KMS-11 (cell line): ENCODE measurements around the gene TAX1BP3.

Experiments
- H2AFZ ChIP-seq: fragments of 200-600 bp; sonication (generic); 2 replicates; pipeline ENCODE4 v1.6.1; 2016; ENCODE audit warnings: antibody characterized with exemption, mixed run types, low read depth
- H3K27ac ChIP-seq: fragments of 200-600 bp; sonication (generic); 2 replicates; pipeline ENCODE4 v1.6.1; 2016; ENCODE audit warnings: mild to moderate bottlenecking, mixed run types
- H3K27me3 ChIP-seq: fragments of 200-600 bp; sonication (generic); 2 replicates; pipeline ENCODE4 v1.6.1; 2017; ENCODE audit warnings: mild to moderate bottlenecking, low read depth, mixed run types, moderate library complexity; ENCODE audit not compliant: insufficient read depth
- H3K36me3 ChIP-seq: fragments of 200-600 bp; sonication (generic); 2 replicates; pipeline ENCODE4 v1.6.1; 2017; ENCODE audit warnings: mild to moderate bottlenecking, mixed run types; ENCODE audit not compliant: insufficient read depth
- H3K4me1 ChIP-seq: fragments of 200-600 bp; sonication (generic); 2 replicates; pipeline ENCODE4 v1.6.1; 2016; ENCODE audit warnings: mild to moderate bottlenecking, low read depth, mixed run types; ENCODE audit not compliant: poor library complexity, severe bottlenecking
- H3K4me2 ChIP-seq: fragments of 200-600 bp; sonication (generic); 2 replicates; pipeline ENCODE4 v1.7.0; 2016; ENCODE audit warnings: mild to moderate bottlenecking, mixed run types
- H3K4me3 ChIP-seq: fragments of 200-600 bp; sonication (generic); IDR thresholded peaks from 2 replicates; pipeline ENCODE4 v1.6.1; 2017; ENCODE audit warnings: low read depth, low read length, mixed read lengths; ENCODE audit not compliant: insufficient read depth
- H3K79me2 ChIP-seq: fragments of 200-600 bp; sonication (generic); 2 replicates; pipeline ENCODE4 v1.6.1; 2016; ENCODE audit warnings: low read depth, mixed run types; ENCODE audit not compliant: insufficient read depth
- H3K9ac ChIP-seq: fragments of 200-600 bp; sonication (generic); 2 replicates; pipeline ENCODE4 v1.6.1; 2016; ENCODE audit warnings: mild to moderate bottlenecking, mixed run types
- H4K20me1 ChIP-seq: fragments of 200-600 bp; sonication (generic); 2 replicates; pipeline ENCODE4 v1.6.1; 2016; ENCODE audit warnings: mild to moderate bottlenecking, mixed run types; ENCODE audit not compliant: insufficient read depth
- CTCF ChIP-seq: fragments of 200-600 bp; sonication (generic); conservative IDR thresholded peaks from 2 replicates; pipeline ENCODE4 v1.6.1; 2017; ENCODE audit warnings: low read depth, mild to moderate bottlenecking, antibody characterized with exemption, low read length, moderate library complexity, mixed read lengths

The TAX1BP3 gene

GRCh38 chr17:3685174-3685573, 16.8 kb upstream of the TAX1BP3 start:
- H3K4me2 ChIP-seq = no peak overlapping the region
- H3K27me3 ChIP-seq = no peaks in the 10 kb centered on the region
- peaks cover 4% of the 10 kb centered on the region for H3K4me1 ChIP-seq
- H3K27ac ChIP-seq = no peak overlapping the region
- no peaks in the 10 kb centered on the region for H4K20me1 ChIP-seq
- H3K36me3 ChIP-seq = no peaks in the 10 kb centered on the region
- H3K9ac ChIP-seq = no peak overlapping the region
- H3K4me3 ChIP-seq = no peak overlapping the region
- no peaks in the 10 kb centered on the region for H3K79me2 ChIP-seq
- TF ChIP-seq CTCF = no peak
- no peak overlapping the region for H2AFZ ChIP-seq

GRCh38 chr17:3683054-3683511, 14.7 kb upstream of the TAX1BP3 start:
- peak; percentile 78 for TF ChIP-seq CTCF
- Histone ChIP-seq H3K36me3 (no peaks in the 10 kb centered on the region), H3K79me2 (no peaks in the 10 kb centered on the region), H3K4me1 (peaks cover 4% of the 10 kb centered on the region), H3K27ac (no peak overlapping the region), H3K27me3 (no peaks in the 10 kb centered on the region), H3K4me3 (no peak overlapping the region), H4K20me1 (no peaks in the 10 kb centered on the region), H2AFZ (no peak overlapping the region), H3K9ac (no peak overlapping the region), H3K4me2 (no peak overlapping the region)

GRCh38 chr17:3682033-3682432, 13.7 kb upstream of the TAX1BP3 start:
- Histone ChIP-seq H3K9ac (no peak overlapping the region), H3K79me2 (no peaks in the 10 kb centered on the region), H3K27me3 (no peaks in the 10 kb centered on the region), H3K36me3 (no peaks in the 10 kb centered on the region), H3K4me1 (peaks cover 4% of the 10 kb centered on the region), H3K27ac (no peak overlapping the region), H3K4me2 (no peak overlapping the region), H4K20me1 (no peaks in the 10 kb centered on the region), H3K4me3 (no peak overlapping the region), H2AFZ (no peak overlapping the region)
- no peak for TF ChIP-seq CTCF

- no peak for TF ChIP-seq CTCF
- Histone ChIP-seq H3K4me2 (no peak overlapping the region), H3K4me1 (peaks cover 4% of the 10 kb centered on the region), H3K4me3 (no peak overlapping the region), H3K27ac (no peak overlapping the region), H3K27me3 (no peaks in the 10 kb centered on the region), H3K79me2 (no peaks in the 10 kb centered on the region), H4K20me1 (no peaks in the 10 kb centered on the region), H3K36me3 (no peaks in the 10 kb centered on the region), H2AFZ (no peak overlapping the region), H3K9ac (no peak overlapping the region)
These were observed 13.2 kb upstream of the TAX1BP3 start for GRCh38 chr17:3681565-3681964.
